Spleen (tissue), 7 donors: ENCODE results near the gene LCT.

Experiments used
- CTCF ChIP-seq, 11 experiments: fragments of 200-600 bp in 7 of 11; fragments of 450-650 bp in 4 of 11; sonication (generic) in 4 of 11; IDR thresholded peaks in 8 of 11; conservative IDR thresholded peaks in 3 of 11; 1 replicate in 7 of 11; 2 replicates in 4 of 11; pipeline versions ENCODE4 v1.4.0 to v1.8.0; 2016 to 2021; ENCODE audit warnings: antibody characterized with exemption in 11 of 11, inconsistent platforms in 4 of 11, mild to moderate bottlenecking in 1 of 11
- POLR2A ChIP-seq, 3 donors: fragments of 450-650 bp; IDR thresholded peaks; one replicate each; pipeline ENCODE4 v1.5.1; 2017; ENCODE audit warnings: antibody characterized with exemption in 3 of 3, mild to moderate bottlenecking in 1 of 3
- donor health status: DM: no; HTN: no; CAD: no; lungs with moderate emphysema.
- donor health status: DM: no; HTN: no; CAD: no.
- donor health status: DM: no; HTN: no; CAD: no.

GRCh38 chr2:135800513-135801460 lies 36.2 kb downstream of the LCT start:
- TF ChIP-seq CTCF (IDR thresholded peaks at IDR 0.05 in 8 of 11, conservative IDR thresholded peaks at IDR 0.05 in 3 of 11): no peak
- no peak for TF ChIP-seq POLR2A (IDR thresholded peaks at IDR 0.05)
